Skeletal muscle satellite cell (primary cell): Measurements from ENCODE around the gene ACAD10. TPM values are rescaled to one million over a fixed set of nuclear protein-coding genes. Genes with fewer than 3 reads are reported as not detected.

Experiments used
- H3K27me3 ChIP-seq: 2 replicates; pipeline ENCODE4 v1.7.0; 2013; ENCODE audit warnings: low read length; ENCODE audit not compliant: control insufficient read depth, insufficient read depth
- H3K36me3 ChIP-seq: 2 replicates; pipeline ENCODE4 v1.7.0; 2013; ENCODE audit warnings: mild to moderate bottlenecking, control low read depth, low read length; ENCODE audit not compliant: insufficient read depth
- H3K4me1 ChIP-seq: 2 replicates; pipeline ENCODE4 v1.7.0; 2013; ENCODE audit warnings: low read length; ENCODE audit not compliant: control insufficient read depth, insufficient read depth
- H3K4me2 ChIP-seq: 2 replicates; pipeline ENCODE4 v1.7.0; 2013; ENCODE audit warnings: mild to moderate bottlenecking, low read length
- H3K4me3 ChIP-seq: 2 replicates; pipeline ENCODE4 v1.7.0; 2013; ENCODE audit warnings: low read length
- H3K9ac ChIP-seq: 2 replicates; pipeline ENCODE4 v1.7.0; 2013; ENCODE audit warnings: mild to moderate bottlenecking, low read depth, low read length, moderate library complexity
- H3K9me3 ChIP-seq: replicated peaks from 2 replicates; pipeline ENCODE4 v1.7.0; 2013; ENCODE audit warnings: mild to moderate bottlenecking, control low read depth, low read length
- small RNA-seq: library from RNA; depleted of rRNA; stranded (forward); fragments of <200 nt; gene quantifications from one replicate; pipeline ENCODE3, GENCODE V24; 2012

The ACAD10 gene

DNA sequence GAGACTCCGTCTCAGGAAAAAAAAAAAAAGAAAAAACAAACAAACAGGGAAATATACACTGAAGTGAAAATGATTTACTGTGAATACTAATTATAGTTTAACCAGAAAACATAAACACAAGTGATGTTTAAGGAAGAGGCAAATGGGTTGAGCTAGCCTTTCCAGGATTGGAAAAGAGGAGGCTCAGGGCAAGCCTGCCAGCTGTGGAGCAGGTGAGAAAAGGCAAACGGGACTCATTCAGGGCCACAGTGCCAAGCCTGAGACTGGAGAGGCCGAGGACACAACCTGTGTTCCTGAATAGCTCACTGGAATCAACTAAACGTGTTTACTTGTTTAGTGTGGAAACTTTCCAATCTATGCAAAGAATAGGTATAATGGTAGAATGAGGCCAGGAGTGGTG lies 120.5 kb downstream of the ACAD10 start:
- H3K9ac ChIP-seq: no peak overlapping the region
- no peaks in the 10 kb centered on the region for H3K9me3 ChIP-seq
- H3K4me2 ChIP-seq: no peak overlapping the region
- no peaks in the 10 kb centered on the region for H3K27me3 ChIP-seq
- no peaks in the 10 kb centered on the region for H3K36me3 ChIP-seq
- no peaks in the 10 kb centered on the region for H3K4me1 ChIP-seq
- H3K4me3 ChIP-seq: no peak overlapping the region

Small RNA genes lying within 50 kb of the gene (small RNA-seq; reads per million reads assigned to genes)
- not detected for gene MIR6761
